Measurements from ENCODE around the gene PPP1R16B.

GRCh38 chr20:38915355-38915754 lies 109.9 kb downstream of the PPP1R16B start:
- TF ChIP-seq CTCF (IDR thresholded peaks at IDR 0.05) (no peak), POLR2A (IDR thresholded peaks at IDR 0.05) (no peak)

Data from prostate gland (tissue), 2 donors.